Stimulated activated naive CD4-positive, alpha-beta T cell treated with Interleukin-2 at 50 U/mL for 16 hours (primary cell): Measurements from ENCODE around the gene IGFBP2.

Experiments used
- DNase-seq: peaks from one replicate; lab custom pipeline; 2025; lab: John Stamatoyannopoulos, UW

The IGFBP2 gene

DNA sequence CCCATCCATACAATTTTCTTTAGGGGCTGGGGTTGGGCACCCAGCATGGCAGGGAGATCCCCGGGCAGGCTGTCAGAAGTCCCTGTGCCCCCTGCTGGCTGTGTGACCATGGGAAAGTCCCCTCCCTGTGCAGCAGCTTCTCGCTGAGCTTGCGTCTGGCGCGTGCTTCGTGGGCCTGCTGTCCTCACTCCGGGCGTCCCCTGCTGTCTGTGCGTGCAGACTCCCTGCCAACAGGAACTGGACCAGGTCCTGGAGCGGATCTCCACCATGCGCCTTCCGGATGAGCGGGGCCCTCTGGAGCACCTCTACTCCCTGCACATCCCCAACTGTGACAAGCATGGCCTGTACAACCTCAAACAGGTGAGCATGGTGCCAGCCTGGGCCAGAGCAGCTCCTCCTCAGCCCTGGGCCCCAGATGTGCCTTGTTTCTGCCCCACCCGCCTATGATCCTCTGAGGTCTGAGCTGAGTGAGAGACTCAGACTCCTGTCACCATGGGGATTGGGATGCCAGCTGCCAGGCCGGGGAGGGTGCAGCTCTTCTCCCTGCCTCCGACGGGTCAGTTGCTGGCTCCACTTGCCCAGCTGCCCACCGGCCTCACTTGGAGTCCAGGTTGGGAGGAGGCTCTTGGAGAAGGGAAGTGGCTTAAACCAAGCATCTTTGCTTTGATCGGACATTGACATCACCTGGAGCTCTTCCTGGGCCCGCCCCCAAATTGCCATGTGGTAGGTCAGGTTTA is 28.6 kb downstream of the IGFBP2 start:
- DNase-seq = no peak

DNA sequence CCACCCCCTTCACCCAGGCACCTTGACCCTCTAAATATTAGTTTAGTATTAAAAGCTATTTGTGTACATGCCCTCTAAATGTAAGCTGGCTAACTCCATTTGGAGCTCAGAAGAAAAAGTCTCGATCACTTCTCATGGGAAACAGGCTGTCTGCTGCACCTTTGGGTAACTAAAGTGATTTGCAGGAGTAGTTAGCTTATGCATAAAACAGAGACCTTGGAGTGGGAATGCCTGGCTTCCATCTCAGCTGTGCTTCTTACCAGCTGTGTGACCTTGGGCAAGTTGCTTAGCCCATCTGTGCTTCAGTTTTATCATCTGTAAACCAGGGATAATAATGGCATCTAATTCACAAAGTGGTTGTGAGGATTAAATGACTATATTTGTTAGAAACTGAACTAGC is 29.9 kb downstream of the IGFBP2 start:
- no peak for DNase-seq

DNA sequence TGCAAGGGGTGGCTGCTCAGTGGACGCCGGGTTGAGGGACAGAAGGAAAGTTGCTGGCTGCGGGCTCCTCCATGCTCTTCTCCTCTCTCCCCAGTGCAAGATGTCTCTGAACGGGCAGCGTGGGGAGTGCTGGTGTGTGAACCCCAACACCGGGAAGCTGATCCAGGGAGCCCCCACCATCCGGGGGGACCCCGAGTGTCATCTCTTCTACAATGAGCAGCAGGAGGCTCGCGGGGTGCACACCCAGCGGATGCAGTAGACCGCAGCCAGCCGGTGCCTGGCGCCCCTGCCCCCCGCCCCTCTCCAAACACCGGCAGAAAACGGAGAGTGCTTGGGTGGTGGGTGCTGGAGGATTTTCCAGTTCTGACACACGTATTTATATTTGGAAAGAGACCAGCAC is 30.6 kb downstream of the IGFBP2 start:
- no peak for DNase-seq

DNA sequence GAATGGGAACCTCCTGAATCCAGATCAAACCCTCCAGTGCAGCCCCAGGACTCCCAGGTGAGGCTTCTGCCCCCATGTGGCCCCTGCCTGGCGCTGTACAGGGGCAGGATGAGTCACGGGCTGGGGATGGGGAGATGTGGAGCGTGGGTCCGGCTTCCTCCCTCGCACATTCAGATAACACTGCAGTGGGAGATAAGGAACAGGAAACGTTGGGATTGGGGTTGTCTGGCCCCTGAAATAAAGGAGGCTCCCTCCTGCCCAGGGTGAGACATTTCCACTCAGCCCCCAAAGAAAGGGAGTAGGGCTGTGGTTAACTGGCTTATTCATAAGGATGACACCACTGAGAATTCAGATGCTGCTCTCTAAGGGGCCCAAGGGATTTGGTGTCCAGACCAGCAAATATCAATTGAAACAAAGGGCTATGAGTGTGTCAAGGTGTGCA is 31.4 kb downstream of the IGFBP2 start:
- no peak for DNase-seq

DNA sequence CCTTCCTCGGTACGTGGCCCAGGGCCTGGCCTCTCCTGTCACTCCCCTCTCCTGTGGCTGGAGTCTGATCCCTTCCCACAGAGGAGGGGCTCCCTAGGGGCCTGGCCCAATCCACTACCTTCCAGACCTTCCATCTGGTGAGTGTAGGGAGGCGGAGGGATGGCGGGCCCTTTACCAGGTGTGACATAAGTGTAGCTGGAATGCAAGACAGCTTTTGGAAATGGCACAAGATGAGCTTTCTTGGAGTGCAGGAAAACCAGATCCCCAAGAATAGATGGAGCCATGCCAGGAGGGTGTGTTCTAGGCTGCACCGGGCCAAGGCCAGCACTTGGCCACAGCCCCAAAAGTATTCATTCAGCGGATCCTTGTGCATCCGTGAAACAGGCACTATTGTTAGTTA is 32.0 kb downstream of the IGFBP2 start:
- no peak for DNase-seq

DNA sequence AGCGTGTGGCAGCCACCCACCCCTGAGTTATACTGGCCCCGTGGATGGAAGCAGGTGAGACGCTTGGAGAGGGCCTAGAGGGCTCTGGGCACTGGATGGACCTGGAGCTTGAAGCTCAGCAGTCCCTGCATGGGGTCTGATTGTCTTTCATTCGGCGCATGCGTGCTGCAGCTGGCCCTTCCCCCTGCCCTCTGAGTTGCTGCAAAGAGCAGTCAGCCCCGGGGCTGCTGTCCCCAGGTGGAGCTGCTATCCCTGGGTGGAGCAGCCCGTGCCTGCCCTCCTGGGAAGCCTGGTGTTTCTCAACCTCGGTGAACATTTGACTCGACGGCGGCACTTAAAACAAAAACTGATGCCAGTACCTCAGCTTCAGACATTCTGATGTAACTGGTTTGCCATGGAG is 32.5 kb downstream of the IGFBP2 start:
- DNase-seq = no peak

DNA sequence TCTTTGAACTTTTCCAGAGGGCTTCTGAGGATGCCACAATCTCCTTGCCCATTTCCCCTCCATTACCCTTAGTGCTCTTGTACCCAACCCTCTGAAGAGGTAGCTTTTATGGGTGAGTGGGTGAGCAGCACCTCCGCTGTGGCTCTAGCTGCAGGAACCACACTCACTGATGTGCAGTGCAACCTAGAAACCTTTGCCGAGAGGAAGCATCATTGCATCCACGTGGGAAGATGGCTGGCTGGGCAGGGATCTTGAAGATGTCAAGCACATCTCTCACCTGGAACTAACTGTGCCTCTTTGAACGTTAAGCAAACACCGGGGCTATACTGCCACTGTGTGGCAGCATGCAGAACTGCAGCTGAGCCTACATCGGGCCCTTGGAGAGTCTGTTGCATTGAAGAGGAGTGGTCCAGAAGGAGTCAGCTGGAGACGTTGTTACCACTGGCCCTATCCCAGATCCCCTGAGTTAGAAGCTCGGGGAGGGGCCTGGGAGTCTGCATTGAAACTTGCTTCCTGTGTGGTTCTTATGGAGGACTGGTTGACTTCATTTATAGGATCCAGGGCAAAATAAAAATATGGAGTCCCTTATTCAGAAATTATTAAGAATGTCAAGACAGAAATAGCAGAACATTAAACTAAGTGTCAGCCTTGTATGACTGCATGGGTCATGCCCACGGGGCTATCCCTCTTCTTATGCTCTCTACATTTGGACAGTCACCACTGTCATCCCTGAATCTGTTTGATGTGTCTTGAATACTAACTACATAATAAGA is 33.4 kb downstream of the IGFBP2 start:
- DNase-seq = peak; percentile 13

DNA sequence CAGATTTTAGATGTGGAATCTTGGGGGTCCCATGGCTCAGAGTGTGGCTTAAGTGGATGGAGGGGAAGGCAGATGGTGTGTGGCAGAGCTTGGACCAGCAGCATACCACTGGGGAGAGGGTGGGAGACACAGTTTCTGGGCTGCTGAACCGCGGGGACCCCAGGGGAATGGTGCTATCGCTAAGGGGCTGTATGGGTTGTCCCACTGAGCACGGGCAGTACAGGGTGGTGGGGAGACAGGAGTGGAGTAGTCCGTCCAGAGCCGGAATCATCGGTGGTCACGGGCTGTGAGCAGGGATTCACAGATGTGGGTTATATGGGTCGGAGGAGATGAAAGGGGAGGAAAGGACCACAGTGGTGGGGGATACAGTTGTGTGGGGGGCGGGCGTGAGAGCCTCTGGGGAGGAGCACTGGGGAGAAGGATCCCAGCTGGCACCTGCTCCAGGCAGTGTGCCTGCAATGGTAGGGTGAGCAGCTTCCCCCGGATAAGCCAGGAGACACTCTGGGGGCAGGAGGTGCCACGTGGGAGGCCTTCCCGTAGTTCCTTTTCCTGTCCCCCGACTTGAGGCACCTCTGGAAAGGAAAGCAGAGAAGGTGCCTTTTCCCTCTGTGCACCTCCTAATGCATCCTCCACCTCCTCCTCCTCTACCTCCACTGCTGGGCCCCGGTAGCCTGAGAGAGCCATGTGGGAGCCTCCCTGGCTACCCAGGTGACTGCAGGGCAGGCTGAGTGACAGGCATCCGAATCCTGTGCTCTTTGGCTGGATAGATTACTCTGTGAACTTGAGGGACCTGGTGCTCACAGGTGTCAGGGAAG is 37.3 kb downstream of the IGFBP2 start:
- DNase-seq = no peak

DNA sequence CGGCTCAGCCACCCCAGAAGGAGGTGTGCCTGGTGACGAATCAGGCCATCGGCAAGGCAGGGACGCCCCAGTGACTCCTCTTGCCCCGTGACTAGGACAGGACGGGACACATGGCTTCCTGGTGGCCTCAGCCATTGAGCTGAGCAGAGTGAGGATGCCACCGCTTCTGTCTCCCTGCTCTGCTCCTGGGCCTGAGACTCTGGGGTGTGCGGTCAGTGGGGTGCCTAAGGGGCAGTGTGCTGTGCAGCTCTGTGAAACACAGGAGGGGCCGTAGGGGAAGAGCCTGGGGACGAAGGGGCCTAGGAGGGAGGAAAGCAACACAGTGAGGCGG is 37.8 kb downstream of the IGFBP2 start:
- DNase-seq = no peak

DNA sequence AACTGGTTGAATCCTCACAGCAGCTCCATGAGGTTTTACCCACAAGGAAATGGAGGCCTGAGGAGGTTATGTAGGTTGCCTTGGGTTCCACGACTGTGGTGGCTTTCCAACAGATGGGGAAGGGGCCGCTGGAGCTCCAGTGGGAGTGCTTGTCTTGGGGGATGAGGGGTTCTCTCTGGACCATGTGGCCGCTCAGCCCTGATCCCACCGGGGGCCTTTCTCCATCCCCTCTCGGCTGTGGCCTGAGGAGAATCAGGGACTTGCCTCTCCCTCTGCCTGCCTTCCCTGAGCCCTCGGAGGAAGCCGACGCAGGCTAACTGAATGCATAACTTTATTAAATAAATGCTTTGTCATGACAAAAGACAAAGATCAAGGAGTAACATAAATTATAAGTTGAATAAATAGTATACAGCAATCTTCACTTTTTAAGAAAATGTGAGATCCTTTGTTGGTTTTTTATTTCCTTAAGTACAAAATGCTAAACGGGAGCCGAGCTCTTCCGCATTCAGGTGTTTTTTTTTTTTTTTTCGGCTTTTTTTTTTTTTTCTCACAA is 38.6 kb downstream of the IGFBP2 start:
- no peak for DNase-seq

DNA sequence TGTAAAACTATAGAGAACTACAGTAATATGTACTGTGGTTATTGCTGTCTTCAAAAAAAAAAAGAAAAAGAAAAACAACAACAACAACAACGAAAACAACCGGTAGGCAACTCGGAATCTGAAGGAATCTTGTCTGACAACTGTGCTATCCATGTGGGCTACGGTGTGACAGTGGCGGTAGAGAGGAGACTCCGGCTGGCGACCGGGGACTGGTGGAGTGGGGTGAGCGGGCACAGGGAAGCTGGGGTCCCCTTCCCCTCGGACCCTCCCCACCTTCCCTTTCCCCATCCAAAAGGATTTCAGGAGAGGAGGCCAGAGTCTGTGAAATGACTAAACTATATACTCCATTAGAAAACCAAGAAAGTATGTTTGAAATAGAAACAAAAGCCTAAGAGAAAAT is 39.2 kb downstream of the IGFBP2 start:
- DNase-seq = no peak

DNA sequence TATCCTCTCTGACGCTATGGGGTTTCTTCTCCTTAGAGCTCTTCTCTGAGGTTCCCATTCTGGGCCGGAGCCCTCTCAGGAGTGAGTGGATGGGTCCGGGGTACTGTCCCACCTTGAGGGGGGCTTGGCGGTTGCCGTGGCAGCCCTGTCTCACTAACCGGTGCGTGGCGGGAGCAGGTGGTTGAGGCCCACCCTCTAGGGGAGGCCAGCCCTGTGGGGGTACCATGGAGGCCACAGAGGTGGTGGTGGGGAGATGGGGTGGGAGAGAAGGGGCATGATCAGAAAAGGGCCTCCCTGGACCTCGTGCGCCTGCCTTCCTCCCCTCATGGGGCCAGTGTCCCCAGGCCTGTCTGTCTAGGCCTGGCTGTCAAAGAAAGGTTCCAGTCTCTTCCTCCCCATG is 39.8 kb downstream of the IGFBP2 start:
- DNase-seq = no peak

DNA sequence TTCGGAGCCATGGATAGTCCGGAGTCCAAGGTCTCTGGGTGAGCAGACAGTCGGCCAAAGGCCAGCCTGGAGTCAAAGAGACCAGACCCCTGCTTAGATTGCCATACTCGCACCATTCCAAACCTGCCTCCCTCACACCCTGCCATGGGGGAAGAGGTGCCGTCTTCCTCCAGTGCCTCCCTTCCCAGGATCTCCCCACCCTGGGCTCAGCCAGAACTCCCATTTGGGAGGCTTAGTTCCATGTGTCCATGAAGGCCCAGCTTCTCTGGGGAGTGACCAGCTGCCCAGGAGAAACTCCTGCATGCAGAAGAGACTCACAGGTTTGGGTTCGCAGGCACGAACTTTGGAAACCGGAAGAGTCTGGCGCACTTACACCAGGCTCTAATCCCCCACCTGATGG is 40.4 kb downstream of the IGFBP2 start:
- no peak for DNase-seq

DNA sequence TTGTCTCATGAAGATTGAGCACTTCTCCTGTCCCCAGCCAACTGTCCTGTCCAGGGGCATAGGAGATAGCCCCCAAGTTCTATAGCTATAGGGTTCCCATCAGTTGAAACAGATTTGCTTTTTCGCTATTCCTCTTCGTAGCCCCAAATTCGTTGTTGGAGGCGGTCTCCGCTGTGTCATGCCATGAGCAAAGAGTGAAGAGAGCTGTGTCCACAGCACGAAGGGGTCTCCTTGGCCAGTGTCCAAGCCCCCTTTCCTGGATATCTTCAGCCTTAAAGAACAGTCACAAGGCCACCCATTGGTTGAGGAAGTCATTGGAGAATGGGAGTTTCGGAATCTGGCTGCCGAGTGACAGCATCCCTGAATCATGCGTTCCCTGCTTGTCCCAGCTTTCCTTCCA is 41.2 kb downstream of the IGFBP2 start:
- no peak for DNase-seq

DNA sequence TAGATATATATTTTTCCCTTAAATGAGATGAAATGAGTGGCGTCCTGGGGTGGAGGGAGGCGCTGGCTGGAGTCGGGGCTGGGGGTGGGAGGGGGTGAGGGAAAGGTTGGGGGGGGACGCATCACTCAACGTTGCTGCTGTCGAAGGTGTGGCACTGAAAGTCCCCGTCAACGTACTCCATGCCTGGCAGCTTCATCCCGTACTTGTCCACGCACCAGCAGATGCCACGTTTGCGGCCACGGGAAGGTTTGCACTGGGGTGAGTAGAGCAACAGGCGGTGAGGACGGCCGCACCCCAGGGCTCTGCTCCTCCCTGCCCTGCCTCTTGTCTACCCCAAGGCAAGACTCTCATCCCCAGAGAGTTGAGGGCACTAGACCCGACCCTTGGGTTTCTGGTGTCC is 43.4 kb downstream of the IGFBP2 start:
- DNase-seq = no peak

DNA sequence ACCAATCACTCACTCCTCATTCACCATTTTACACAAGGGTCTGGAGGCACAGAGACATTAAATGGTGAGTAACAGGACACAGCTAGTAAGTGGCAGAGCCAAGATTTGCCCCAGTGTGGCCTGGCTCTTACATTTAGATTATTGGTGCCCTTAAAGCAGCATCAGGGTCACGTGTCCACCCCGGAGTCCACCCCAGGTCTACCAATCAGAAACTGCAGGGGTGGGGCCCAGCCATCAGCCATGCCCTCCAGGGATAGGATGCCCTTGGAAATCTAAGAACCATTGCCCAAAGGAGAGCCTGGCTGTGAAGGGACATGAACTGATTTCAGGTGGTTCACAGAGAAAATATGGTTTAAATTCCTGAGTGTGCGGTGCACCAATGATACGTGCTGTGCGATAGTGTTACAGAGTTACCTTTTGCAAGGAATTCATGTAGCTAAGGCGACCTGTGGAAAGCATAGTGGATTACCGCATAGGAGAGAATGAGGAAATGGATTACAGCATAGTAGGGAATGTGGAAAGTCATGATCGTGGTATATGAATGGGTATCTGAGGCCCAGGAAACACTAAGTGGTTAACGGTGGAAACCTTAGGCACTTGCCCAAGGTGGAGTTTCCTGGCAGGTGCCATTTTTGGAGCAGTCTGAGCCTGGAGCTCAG is 44.3 kb downstream of the IGFBP2 start:
- no peak for DNase-seq

DNA sequence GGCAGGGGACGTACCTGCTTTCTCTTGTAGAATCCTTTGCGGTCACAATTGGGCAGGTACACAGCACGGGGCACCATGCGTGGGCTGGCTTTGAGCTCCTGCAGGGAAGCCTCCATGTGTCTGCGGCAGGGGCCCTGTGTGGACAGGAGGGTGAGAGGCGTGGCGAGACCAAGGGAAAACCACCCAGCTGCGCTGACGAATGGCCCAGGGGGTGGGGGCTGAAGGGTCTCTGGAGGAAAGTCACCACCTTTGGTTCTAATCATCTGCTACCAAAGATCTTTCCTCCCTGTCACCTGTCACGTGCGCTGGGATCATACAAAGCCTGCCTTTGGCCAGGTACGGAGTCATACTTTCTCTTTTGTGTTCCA is 44.9 kb downstream of the IGFBP2 start:
- DNase-seq = no peak

DNA sequence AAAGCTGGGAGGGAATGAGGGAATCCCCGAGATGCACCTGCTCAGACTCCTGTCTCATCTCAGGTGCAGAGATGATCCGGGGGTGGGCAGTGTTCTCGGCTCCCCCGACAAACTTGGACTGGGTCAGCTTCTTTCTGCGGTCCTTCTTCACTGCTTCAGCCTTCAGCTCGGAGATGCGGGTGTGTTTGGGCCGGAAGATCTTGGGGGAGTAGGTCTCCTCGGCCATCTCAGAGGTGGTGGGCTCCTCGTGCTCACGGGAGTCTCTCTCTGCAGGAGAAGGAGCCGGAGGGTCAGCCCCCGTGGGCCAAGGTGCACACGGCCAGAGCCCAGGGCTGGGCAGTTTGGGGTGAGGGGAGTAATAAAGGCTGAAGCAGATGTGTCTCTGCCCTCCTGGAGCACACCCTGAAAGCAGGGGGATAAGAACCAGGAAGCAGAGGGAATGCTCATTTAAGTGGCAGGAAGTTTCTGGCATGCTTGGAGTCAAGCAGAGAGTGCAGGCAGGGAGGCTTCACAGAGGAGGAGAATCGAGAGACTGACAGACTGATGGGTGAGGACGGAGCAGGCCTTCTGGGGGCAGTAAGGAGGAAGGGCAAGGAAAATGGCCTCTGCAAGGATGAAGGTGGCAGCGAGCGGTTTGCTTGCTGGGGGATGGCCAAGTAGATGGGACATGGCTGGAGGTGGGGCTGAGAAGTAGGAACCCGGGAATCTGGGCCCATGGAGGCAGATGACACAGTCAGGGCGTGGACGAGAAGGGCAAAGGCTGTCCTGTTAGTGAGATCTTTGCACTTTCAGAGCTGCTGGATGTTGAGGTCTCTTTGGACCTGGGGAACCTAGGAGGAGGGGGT is 45.8 kb downstream of the IGFBP2 start:
- no peak for DNase-seq

DNA sequence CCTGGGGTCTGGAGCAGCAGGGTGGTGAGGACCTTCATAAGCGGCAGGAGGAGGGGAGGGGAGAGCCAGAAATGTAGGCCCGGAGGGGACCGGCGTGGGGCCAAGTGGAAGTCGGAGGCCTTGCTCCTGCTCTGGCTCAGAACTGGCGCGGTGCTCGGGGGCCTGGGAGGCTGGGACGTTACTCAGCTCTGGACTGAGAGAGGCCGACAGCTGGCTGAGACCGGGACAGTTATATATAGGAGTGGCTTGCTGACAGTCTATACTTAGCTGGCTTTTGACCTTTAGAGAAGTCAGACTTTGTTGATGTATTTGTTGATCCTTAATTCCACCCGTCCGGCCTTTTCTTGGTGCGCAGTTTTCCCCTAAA is 46.4 kb downstream of the IGFBP2 start:
- DNase-seq = no peak

DNA sequence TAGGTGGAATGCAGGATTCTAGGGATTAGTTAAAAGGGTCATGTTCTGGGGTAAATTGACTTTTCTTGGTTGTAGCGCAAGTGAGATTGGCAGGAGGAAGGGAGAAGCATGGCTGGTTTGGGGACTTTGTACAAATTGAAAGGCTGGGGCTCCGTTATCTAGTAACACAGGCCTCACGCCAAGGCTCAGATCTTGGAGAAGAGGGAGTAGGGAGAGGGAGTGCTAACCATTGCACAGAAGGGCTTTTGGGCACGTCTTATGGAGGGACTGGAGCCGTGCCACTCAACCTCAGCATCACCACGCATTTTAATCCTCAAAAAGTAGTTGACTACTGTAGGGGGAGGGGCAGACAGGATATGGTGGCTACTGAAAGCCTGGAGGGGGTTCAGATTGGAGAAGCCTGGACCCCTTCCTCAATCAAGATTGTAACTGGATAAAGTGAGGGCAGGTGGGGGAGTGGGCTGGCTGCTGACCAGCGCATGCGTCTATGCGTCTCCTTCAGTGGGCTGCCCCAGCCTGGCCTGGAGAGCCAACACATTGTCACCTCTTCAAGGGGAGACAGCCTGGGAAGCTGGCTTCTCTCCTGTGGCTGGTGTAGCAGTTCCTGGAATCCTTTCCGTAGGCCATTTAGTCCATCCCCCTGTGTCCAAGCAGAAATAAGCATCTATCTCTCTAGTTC is 47.9 kb downstream of the IGFBP2 start:
- no peak for DNase-seq

DNA sequence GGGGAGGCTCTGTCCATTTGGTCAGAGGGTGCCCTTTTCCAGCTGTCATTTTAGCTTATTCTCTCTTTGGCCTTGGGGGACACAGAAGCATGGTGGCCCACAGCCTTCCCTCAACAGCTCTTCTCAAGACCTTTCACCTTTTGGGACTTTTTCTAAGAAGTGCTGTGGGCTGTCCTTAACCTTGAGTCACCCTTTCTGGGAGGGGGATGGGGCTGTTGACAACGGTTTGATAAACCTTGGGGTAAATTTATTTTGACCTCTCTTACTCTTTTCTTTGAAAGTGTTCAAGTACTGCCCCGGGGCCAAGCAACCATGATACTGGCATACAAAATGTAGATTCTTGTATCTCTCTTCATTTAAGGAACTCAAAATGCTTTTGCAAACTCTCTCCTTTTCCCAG is 48.5 kb downstream of the IGFBP2 start:
- no peak for DNase-seq
